ENCODE results near the gene STIP1. TPM values are rescaled to one million over a fixed set of nuclear protein-coding genes. Genes with fewer than 3 reads are reported as not detected.

Gene STIP1
- total and polyA plus RNA-seq, 2 of the 4 experiments (the other 2 are of a cell fraction) = 201 to 489 TPM

- CTCF ChIA-PET = interaction anchor here (0.7 to 2.0 kb wide), 2 partner anchors 10 to 94 kb away, joined by 3 to 7 read pairs; no protein-coding TSS in a partner anchor
- in situ Hi-C loops (cut with MboI; ENCODE audit: low sequenced_read_pairs) = no loop called here
Observed at GRCh38 chr11:64207256-64208085, 21.5 kb downstream of the STIP1 start.

More at GRCh38 chr11:64207256-64208085, 21.5 kb downstream of the STIP1 start:
- H3K4me2 ChIP-seq (ENCODE audit: low read depth, low read length) = peak overlapping the region; percentile 14
- ATAC-seq (ENCODE audit: low read depth) (peak; percentile 60), DNase-seq (peak; percentile 78)
- peak overlapping the region; percentile 8; the same call in 1 of the 2 replicates for H2BK20ac ChIP-seq (ENCODE audit: low read depth, low read length)
- TF ChIP-seq MAZ (IDR thresholded peaks at IDR 0.05; ENCODE audit: borderline replicate concordance, low read depth, low read length) = peak; percentile 34; the same call in 1 of the 2 replicates
- TF ChIP-seq CTCF (conservative IDR thresholded peaks at IDR 0.05; ENCODE audit: low read depth, low read length) = no peak
- peak; percentile 63 for TF ChIP-seq NFE2L2 (IDR thresholded peaks at IDR 0.05; ENCODE audit: low read depth, low read length)
- no peak for TF ChIP-seq USF2 (IDR thresholded peaks at IDR 0.05; ENCODE audit: low read depth, low read length)
- dilution Hi-C loops (cut with HindIII; ENCODE audit: low sequenced_read_pairs, unreplicated experiment) (no loop called here), intact Hi-C loops (cut with micrococcal nuclease) (loop anchor here (10.0 kb wide), 1 partner anchor 447 kb away; no protein-coding TSS in a partner anchor)
- H3K4me1 ChIP-seq (ENCODE audit: control insufficient read depth, insufficient read depth, low read length) = peaks cover 10% of the 10 kb centered on the region
- peak overlapping the region; percentile 91 for H2BK5ac ChIP-seq (ENCODE audit: low read depth, low read length, poor library complexity, severe bottlenecking)
- peak overlapping the region; percentile 61 for H3K14ac ChIP-seq (replicated peaks; ENCODE audit: low read depth, low read length)
- H3K9ac ChIP-seq (ENCODE audit: low read depth, low read length) = no peak overlapping the region; the same call in 1 of the 2 replicates
- H2AFZ ChIP-seq (replicated peaks; ENCODE audit: low read length, poor library complexity) = peak overlapping the region; percentile 94
- peak overlapping the region; percentile 50 for H3K18ac ChIP-seq (ENCODE audit: low read depth, low read length)
- WGBS, 2 experiments (ENCODE audit: extremely low coverage in 2 of 2, insufficient read length in 1 of 2) = 53% methylated on average over 3 of the region's 30 CpGs; no CpG with 5 or more reads in 1 of the 2 experiments
- H3K27me3 ChIP-seq (ENCODE audit: control insufficient read depth, insufficient read depth, low read length) = no peaks in the 10 kb centered on the region
- H4K20me1 ChIP-seq (ENCODE audit: insufficient read depth, low read length) = peaks cover 8% of the 10 kb centered on the region; the same call in 1 of the 2 replicates
- H3K23ac ChIP-seq (ENCODE audit: low read depth, low read length) = peak overlapping the region; percentile 46; the same call in 1 of the 2 replicates
- no TSS peak for BruUV-seq (replicated peaks)
- peak overlapping the region; percentile 62 for H3K27ac ChIP-seq (ENCODE audit: insufficient read depth, low read length)
- H2BK15ac ChIP-seq (ENCODE audit: low read depth, low read length) = peak overlapping the region; percentile 15; the same call in 1 of the 3 replicates
- peak overlapping the region; percentile 95 for H2AK9ac ChIP-seq (replicated peaks; ENCODE audit: low read depth, low read length, poor library complexity)
- H3K9me3 ChIP-seq (ENCODE audit: control insufficient read depth, insufficient read depth, low read length) = no peaks in the 10 kb centered on the region
- POLR2A ChIA-PET (ENCODE audit: unreplicated experiment) = no interaction called here
- H3K9me1 ChIP-seq (ENCODE audit: insufficient read depth, low read length) = no peaks in the 10 kb centered on the region; the same call in 1 of the 2 replicates
- H3K36me3 ChIP-seq (ENCODE audit: control insufficient read depth, insufficient read depth, low read length) = peaks cover 36% of the 10 kb centered on the region
- H4K91ac ChIP-seq (ENCODE audit: insufficient read depth, low read depth, low read length) = peak overlapping the region; percentile 94
- H2BK120ac ChIP-seq (ENCODE audit: low read depth, low read length) = peak overlapping the region; percentile 72
- H2AK5ac ChIP-seq (ENCODE audit: low read depth, low read length) = peak overlapping the region; percentile 76
- H3K4ac ChIP-seq (ENCODE audit: low read depth, low read length) = peak overlapping the region; percentile 89
- peak overlapping the region; percentile 88 to 95 for H4K8ac ChIP-seq (ENCODE audit: low read depth in 2 of 2, low read length in 2 of 2)
- no peak overlapping the region for H3K4me3 ChIP-seq (ENCODE audit: insufficient read depth, low read depth, low read length)
- H4K5ac ChIP-seq (ENCODE audit: low read depth, low read length) = peak overlapping the region; percentile 92
- H3K56ac ChIP-seq (ENCODE audit: extremely low read depth, insufficient read depth, low read length) = peak overlapping the region; percentile 5; the same call in 1 of the 2 replicates
- peaks cover 0 to 28% of the 10 kb centered on the region in 2 experiments; a peak in 3 of 4 replicates for H3K79me1 ChIP-seq (ENCODE audit: low read depth in 1 of 2, low read length in 2 of 2)
